GM21528 (cell line): ENCODE results near the gene DLD.
"Not testable (repeated sequence)": the region's sequence is repeated elsewhere in the genome, so short reads cannot be mapped to it uniquely, and the experiment has no call there.

Source experiments
- ATAC-seq: cut with Tn5 transposase; IDR thresholded peaks from one replicate; pipeline ENCODE4 v1.9.1; 2021; ENCODE audit warnings: mild to moderate bottlenecking, moderate library complexity; ENCODE audit not compliant: unreplicated experiment, low FRiP score

The DLD gene

DNA sequence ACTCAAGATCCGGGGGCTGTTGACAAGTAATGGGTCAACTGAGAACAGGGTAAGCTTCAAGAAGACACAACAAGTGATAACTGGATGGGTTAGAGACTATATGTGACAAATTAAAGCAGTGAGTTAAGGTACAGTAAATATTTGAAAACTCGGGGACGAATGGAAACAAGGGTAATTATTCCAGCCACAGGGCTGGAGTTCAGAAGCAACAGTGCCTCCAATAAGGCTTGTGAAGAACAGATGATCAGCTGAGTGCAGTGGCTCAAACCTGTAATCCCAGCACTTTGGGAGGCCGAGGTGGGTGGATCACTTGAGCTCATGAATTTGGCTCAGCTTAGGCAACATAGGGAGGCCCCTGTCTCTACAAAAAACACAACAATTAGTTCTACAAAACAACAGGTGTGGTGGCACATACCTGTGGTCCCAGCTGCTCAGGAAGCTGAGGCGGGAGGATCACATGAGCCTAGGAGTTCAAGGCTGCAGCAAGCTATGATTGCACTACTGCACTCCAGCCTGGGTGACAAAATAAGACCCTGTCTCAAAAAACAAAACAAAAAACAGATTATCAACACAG lies 20.5 kb upstream of the DLD start:
- ATAC-seq = no peak

DNA sequence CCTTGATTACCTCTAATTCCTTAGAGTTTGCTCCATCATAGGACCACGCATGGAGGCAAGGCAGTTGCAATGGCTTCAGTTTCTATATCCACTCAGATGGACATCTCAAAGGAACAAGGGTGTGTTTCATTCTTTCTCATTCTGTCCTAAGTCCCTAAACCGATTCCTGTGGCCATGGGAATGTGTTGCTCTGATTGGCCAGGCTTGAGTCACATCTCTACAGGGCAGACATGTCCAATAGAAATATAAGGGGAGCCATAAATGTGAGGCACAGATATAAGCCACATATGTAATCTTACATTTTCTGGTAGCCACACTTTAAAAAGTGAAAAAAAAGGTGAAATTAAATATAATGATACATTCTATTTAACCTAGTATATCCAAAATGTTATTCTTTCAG lies 16.9 kb upstream of the DLD start:
- no peak for ATAC-seq

DNA sequence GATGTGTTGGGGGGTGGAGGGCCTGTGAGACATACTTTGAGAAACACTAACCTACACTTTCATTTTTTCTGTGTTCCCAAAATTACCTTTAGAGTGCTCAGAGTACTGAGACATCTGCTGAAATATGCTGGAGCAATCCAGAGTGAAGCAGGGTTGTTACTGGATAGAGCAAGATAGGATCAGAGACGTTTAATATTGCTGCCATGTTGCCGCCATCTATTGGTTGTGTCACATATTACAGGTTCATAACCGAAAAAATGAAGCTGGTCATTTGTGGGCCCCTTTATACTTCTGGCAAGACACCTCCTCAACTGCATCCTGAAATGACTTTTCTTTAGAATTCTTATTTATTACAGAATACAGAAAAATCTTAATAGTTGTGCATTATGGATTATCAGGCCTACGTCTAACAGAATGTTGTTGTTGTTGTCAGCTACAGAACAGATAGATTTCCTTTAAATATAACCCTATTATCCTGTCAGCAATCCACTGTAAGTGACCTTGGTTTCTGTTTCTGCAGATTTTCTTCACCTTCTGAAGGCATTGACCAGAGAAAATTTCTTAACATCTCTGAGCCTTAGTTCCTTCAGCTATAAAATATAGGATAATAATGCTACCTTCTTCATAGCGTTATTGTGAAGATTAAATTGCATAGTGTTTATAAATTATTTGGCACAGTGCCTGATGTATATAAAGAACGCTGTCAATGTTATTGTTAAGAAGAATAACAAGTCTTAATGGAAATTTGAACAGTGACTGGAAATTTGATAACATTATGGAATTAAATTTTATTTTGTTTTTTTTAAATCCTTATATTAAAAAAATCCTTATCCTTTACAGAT lies 16.2 kb upstream of the DLD start:
- no peak for ATAC-seq

DNA sequence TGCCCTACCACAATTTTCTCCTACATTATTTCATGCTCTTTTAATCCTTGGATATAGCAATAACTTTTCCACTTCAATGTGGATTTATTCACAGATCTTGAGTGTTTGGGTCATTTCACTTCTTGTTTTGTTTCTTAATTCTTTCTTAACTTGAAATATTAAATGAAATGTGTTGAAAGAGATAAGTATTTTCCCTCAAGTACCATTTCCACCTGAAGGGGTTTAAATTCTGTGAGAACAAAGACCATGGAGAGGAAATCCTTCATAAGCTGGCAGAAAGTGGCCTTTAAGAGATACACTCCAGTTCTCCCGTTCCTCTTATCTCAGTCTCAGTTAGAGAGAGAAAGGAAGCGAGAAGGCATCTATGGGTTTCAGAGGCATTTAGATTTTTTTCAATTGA lies 14.1 kb upstream of the DLD start:
- ATAC-seq = no peak

DNA sequence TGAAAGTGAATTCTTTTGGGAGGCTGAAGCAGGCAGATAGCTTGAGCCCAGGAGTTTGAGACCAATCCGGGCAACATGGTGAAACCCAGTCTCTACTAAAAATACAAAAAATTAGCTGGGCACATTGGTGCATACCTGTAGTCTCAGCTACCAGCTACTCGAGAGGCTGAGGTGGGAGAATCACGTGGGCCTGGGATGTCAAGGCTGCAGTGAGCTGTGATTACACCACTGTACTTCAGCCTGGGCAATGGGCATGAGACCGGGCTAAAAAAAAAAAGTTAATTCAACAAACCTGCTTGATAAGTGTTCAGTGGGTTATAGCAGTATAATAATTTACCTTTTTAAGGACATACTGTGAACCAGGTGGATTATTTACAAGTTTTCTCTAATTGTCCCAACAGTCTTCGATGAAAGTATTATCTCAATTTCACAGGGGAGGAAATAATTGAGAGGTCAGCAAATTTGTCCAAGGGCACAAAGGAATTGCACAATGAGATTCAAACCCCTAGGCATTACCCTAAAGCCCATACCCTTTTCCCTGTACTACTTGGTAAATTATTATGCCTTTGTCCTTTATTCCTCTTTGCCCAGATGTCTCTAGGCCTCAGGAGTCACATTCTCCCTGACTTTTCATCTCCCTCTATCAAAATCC lies 13.1 kb upstream of the DLD start:
- ATAC-seq = no peak

DNA sequence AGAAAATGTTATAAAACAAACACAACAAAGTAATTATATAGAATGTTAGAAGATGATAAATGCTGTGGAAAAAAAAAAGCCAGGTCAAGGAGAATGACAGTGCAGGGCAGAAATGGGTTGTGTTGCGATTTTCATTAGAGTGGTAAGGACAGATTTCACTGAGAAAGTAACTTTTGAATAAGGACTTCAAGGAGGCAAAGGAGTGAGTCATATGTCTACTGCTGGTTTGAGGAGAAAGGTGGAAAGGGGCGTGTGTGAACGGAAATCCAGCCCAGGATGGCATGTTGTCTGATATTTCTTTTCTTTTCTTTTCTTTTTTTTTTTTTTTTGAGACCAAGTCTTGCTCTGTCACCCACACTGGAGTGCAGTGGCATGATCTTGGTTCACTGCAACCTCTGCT lies 12.3 kb upstream of the DLD start:
- no peak for ATAC-seq

DNA sequence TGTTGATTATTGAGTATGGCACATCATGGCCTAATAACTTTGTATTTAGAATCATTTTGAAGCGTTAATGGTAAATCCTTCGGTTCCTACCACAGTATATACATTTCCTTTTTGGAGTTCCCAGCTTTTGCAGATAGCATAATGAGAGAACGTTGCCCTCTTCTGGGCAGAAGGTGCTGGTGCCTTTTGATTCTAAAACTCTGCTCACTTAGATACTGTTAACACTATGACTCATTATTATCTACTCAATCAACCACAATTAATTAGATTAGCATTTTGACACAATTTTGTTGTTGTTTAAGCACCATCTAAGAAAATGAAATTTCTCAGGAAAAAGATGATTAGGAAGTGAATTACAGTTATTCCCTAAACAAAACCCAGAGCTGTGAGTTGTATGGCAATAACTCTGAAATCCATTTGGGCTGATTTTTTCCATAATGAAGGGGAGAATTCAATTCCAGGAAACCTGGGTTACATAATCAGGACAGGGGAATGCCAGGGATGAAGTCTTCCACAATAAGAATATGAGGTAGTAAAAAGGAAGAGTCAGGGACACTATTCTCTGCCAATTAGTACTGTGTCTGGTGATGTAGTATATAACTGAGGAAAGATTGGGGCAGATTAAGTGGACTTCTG lies 11.5 kb upstream of the DLD start:
- ATAC-seq = no peak

DNA sequence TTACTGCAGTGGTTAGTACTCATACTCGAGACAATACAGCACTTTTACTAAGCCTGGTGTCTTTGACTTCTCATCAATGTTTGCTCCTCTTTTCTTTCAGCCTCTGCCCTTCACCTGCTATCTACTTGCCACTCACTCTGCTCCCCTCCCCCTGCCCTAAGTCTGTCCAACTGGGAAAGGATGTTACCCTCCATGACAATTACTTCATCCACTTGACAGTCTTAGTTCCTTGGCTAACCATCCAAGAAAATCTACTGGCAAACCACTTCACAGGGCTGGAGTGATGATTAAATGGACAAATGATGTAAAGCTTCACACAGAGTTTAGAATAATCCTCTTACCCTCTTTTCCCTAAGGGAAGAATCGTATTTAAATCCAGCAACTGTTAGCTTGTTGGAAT lies 8.2 kb upstream of the DLD start:
- no peak for ATAC-seq

DNA sequence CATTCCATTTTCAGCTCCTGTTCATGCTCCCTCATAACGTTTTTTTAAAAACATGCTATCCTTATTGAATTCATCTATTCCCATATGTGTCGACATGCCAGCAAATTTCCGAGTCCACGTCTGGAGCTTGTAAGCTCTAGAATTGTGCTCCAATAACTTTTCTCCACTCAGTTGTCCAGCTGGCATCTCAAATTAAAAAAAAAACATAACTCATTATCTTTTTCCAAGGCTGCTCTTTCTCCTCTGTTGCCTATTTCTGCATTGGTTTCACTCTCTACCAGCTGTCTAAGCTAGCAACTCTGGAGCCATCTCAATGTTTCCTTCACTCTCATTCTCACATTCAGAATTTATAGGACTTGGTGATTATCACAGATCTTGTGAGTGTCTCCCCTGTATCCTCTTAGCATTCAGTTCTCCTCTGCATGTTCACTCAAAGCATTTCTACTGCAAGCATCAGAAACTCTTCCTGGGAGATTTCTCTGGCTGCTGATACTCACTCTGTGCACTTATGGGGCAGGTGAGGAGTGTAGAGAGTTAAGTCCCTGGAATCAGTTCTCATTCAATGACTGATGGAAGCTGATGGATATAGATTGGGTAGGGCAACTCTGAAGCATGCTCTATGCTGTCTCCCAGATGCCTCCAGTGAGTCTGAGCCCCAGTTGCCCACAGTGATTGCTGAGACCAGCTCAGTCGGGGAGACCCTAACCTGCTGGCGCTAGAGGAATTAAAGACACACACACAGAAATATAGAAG lies 6.7 kb upstream of the DLD start:
- no peak for ATAC-seq

DNA sequence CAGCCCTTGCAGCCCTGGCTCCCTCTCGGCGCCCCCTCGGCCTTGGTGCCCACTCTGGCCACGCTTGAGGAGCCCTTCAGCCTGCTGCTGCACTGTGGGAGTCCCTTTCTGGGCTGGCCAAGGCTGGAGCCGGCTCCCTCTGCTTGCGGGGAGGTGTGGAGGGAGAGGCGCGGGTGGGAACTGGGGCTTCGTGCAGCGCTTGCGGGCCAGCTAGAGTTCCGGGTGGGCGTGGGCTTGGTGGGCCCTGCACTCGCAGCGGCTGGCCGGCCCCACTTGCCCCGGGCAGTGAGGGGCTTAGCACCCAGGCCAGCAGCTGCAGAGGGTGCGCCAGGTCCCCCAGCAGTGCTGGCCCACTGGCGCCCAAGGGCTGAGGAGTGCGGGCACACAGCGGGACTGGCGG lies 3.2 kb upstream of the DLD start:
- ATAC-seq = not testable (repeated sequence)

DNA sequence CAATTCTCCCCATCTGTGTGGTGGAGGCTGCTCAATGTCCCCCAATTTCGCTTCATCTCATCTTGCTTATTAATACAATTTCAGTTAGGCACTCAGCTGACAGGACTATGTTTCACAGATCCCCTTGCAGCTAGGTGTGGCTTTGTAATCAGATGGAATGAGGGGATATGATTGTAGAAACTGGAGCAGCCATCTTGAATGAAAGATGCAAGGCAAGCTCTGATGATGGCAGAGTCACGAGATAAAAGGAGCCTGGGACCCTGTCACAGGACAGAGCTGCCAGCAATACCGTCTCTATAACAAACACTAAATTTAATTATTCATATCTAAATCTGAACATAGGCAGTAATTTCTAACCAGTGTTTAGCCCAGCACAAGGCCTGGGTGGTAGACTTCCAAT lies 991 bp upstream of the DLD start:
- no peak for ATAC-seq

DNA sequence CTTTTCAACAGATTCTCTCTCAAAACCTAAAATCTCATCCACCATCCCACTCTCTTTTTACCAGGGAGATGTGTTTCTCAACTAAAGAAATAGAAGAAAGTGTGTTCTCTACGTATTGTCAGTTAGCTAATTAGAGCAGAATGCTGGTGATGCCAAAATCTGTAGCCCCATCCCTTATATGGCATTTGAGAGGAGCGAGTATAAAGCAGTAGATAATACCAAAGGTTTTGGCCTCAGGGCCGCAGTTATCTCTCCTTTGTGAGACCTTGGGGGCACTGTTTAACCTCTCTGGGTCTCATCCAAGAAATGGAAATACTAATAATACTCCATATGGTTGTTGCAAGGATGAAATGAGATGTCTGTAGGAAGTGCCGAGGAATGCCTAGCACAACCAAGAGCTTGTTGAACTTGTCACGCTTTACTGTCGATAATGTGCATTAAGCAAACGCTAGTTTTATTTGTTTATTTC lies 456 bp upstream of the DLD start:
- ATAC-seq = peak; percentile 16

DNA sequence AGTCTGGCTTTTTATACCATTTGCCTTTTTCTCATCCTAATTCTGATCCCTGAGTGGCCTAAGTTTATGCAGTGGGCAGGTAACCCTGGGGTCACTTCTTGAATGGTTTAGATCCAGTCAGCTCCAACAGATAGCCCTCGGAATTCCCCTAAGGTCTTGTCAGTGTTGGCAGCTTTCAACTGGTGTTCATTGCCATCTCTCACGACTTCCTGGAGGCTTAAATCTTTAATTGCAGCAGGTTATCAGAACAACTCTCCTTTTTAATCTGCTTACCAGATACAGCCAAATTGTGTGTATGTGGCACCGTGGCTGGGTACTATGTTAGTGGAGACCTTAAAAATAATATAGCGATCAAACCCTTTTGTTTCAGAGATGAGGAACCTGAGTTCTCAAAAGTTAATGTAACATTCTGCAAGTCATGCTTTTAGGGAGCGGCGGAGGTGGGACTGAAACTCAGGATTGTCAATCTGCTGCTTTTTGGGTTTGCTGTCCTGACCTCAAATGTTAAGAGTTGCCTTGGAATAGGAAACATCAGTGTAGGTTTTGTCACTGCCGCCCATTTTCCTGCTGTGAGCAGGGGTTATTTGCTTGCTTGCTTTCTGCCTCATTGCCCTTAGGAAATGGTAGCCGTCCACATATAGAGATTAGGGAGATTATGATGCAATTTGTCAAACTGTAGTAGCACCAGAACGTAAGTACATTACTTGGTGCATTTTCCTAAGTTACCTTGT lies 818 bp downstream of the DLD start:
- no peak for ATAC-seq

DNA sequence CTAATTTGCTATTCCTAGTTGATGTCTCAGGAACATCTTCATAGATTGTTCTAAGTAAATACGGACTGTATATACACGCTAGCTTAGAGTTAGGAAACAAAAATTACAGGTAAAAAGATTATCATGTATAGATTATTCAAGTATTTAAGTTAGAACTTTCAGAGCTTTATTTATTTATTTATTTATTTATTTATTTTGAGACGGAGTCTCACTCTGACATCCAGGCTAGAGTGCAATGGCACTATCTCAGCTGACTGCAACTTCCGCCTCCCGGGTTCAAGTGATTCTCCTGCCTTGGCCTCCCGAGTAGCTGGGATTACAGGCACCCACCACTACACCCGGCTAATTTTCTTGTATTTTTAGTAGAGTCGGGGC lies 1.4 kb downstream of the DLD start:
- not testable (repeated sequence) for ATAC-seq

DNA sequence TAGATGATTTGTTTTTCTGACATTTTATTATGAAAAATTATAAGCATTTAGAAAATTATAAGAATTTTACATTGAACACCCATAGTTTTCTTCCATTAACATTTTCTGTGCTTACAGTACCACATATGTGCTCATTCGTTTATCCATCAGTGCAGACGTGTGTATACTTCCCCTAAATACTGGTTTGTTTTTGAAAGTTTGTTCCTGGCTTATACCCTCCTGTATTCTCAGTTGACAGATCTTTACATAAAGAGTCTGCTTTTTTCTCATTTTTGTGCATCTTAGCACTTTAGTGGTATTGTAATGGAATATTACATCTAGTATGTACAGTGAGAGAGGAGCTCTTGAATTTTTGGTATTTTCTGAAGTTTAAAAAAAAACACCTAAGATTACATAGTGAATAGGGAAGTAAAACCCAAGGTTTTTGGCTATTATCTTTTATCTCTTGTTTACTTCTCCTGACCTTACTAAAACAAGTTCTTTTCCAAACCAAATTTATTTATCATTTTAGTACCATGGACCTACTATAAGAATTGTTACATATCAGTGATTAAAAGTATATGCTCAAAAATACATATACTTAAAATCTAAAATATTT lies 8.1 kb downstream of the DLD start:
- ATAC-seq = no peak

DNA sequence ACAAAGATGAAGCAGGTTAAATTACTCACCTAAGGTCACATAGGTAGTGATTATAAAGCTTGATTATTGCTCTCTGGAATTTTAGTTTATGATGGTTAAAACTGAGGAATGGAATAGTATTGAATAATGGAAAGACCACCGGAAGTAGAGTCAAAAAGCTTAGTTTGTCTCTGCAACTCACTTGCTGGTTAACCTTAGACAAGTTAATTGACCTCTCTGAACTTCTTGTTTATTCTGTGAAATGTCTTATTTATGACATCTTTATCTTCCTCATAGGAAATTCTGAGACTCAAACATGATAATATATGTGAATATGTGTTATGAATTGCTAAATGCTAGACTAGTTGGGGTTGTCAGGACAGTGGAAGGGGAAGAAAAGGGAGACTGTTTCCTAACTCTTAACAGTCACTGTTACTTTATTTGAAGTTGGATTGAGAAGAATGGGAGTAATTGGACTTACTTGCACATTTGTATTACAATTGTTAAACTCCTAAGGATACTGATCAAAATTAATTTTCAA lies 9.6 kb downstream of the DLD start:
- ATAC-seq = no peak

DNA sequence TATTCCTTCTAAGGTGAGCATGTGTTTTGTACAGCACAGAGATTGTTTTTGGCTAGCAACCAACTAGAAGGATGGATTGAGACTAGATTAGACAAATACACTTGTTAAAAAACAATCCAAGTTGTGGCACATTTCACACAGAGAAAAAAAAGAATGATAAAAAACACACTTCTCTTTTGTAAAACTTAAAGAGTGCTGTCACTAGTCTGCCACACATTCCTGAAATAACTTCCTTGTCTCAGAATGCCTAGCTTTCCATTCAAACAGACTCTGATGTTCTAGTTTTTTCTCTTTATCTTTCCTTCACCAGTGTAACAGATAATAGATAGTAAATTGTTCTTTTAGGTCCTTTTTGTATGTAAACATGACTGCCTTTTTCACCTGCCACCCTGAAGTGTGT lies 11.4 kb downstream of the DLD start:
- ATAC-seq = no peak

DNA sequence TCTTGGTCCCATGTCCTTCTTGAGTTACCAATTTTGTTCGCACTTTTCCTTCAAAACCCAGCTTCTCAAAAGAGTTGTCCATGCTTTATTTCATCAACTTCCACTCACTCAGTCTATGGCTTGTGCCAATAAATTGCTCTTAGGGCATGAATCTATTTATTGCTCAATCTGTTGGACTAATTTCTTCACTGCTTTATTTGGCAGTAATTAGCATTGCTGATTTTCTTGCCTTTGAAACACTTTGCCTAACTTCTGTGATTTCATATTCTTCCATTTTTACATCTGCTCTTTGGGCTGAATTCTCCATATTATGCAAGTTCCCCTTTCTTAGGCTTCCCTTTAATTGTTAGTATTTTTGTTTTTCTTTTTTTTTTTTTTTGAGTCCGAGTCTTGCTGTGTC lies 16.8 kb downstream of the DLD start:
- no peak for ATAC-seq

DNA sequence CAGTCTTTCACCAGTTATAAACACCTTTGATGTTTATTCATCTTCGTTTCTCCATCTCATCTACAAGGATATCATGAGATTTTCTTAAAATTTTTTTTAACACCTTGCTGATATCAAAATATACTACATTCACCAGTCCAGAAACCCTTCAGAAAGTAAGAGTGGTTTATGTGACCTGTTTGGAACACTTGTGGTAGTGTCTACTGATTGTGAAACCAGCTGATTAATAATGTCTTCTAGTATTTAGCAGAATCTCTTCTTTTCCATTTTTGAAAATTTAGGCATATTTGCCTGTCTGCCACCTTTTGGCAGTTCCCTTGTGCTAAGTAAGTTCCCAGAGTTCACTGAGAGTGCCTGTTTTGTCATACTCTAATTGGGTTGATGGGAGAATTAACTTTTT lies 18.5 kb downstream of the DLD start:
- no peak for ATAC-seq
